ENCODE data around the gene FKBP8.

DNA sequence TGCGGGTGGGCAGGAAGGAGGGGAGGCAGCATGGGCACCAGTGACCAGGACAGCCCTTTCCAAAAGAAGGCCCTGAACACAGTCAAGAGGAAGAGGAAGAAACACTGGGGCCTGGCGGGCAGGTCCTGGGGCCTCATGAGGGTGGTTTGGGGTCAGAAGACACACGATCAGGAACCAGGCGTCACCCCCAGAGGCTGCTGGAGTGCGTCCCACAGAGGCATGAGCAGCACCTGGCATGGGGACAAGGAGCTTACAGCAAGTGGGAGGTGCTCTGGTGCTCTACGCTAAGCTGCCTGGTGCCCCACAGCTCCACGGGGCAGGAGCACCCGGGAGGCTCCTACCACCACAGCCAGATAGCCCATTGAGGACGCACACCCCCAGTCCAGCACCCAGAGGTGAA lies 41.5 kb downstream of the FKBP8 start:
- TF ChIP-seq POLR2AphosphoS5 (IDR thresholded peaks at IDR 0.05) (no peak), POLR2A (IDR thresholded peaks at IDR 0.05) (no peak)
- TF ChIP-seq, protein P1, sequence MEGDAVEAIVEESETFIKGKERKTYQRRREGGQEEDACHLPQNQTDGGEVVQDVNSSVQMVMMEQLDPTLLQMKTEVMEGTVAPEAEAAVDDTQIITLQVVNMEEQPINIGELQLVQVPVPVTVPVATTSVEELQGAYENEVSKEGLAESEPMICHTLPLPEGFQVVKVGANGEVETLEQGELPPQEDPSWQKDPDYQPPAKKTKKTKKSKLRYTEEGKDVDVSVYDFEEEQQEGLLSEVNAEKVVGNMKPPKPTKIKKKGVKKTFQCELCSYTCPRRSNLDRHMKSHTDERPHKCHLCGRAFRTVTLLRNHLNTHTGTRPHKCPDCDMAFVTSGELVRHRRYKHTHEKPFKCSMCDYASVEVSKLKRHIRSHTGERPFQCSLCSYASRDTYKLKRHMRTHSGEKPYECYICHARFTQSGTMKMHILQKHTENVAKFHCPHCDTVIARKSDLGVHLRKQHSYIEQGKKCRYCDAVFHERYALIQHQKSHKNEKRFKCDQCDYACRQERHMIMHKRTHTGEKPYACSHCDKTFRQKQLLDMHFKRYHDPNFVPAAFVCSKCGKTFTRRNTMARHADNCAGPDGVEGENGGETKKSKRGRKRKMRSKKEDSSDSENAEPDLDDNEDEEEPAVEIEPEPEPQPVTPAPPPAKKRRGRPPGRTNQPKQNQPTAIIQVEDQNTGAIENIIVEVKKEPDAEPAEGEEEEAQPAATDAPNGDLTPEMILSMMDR (IDR thresholded peaks at IDR 0.05), result no peak

Measured in prostate gland (tissue), 2 donors.